ENCODE data around the gene CASP2.
A peak's percentile ranks its signal among the peaks of the same experiment; 100 is the strongest.

The CASP2 gene

GRCh38 chr7:143334244-143334643 lies 46.1 kb downstream of the CASP2 start:
- DNase-seq (ENCODE audit: low spot score), result no peak

DNA sequence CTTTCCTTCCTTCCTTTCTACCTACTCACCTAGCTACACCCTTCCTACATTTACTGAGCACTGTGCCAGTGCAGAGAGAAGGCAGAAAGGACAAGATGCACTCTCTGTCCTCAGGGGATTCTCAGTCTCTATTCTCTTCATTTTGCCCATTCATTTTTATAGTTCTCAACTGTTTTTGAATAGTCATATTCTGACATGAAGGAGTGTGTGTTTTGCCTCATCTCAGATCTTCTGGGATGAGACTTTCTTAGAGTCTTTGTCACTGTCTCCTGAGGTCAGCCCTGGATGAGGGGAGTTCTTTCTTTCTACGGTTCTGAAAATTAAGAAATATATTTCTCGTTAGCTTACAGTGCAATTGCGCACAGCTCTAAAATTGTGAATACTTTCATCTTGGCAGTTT lies 49.1 kb downstream of the CASP2 start:
- DNase-seq (ENCODE audit: low spot score), result no peak

DNA sequence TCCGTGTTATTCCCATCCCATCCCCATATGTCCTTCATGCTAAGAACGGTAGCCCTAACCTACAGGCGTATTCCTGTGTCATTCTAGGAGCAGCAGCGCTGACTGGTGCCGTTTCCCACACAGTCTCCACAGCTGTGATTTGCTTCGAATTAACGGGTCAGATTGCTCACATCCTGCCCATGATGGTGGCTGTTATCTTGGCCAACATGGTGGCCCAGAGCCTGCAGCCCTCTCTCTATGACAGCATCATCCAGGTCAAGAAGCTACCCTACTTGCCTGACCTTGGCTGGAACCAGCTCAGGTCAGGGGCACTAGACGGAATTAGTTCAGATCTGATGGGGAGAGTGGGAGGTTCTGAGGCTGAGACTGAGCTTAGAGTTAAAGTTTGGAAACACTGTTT lies 53.7 kb downstream of the CASP2 start:
- no peak for DNase-seq (ENCODE audit: low spot score)

- DNase-seq (ENCODE audit: low spot score), result no peak
Observed at GRCh38 chr7:143343596-143343995, 55.4 kb downstream of the CASP2 start.

DNA sequence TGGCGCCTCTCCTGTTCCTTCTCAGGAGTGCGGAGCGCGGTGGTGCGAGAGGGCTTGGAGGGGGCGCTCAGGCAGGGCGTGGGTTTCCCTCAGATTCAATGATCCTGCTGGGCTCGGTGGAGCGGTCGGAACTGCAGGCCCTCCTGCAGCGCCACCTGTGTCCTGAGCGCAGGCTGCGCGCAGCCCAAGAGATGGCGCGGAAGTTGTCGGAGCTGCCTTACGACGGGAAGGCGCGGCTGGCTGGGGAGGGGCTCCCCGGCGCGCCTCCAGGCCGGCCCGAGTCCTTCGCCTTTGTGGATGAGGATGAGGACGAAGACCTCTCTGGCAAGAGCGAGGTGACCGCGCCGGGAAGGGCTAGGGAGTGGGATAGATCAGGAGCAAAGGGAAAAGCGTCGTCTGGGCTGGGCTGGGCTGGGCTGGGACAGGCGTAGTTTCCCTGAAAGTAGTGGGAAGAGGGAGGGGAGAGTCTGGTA lies 57.3 kb downstream of the CASP2 start:
- DNase-seq (ENCODE audit: low spot score), result peak; percentile 59

DNA sequence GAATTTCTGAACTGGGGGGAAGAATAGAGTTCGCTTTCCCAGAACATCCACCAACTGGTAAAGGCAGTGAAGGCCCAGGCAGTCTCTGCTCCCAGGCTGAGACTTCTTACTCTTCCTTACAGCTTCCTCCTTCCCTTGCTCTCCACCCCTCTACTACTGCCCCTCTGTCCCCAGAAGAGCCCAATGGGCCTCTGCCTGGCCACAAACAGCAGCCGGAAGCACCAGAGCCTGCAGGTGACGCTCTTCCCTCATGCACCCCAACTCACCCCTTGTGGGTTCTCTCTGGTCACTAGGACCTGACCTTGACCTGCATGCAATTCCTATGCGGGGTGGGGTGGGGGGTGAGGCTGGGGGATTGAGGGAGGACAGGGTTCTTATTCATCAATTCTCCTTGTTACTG lies 57.9 kb downstream of the CASP2 start:
- DNase-seq (ENCODE audit: low spot score), result no peak

DNA sequence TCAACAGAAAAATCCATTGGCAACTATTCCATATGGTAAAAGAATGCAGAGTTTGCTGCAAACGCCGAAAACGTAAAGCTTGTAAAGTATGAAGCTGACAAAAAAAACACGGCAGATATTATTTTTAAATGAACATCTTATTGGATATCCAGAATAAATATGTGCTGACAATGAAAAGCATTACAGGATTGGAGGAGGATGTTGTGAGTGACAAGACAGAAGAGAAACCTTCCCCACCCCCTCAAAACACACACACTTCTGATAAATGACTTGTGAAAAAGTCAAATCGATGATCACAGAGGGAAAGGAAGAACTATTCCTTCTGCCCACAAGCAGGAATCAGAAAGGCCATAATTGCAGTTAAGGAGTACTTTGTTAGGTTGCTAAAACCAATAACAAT lies 59.8 kb downstream of the CASP2 start:
- DNase-seq (ENCODE audit: low spot score), result no peak

GRCh38 chr7:143351060-143351459 lies 62.9 kb downstream of the CASP2 start:
- DNase-seq (ENCODE audit: low spot score), result no peak

DNA sequence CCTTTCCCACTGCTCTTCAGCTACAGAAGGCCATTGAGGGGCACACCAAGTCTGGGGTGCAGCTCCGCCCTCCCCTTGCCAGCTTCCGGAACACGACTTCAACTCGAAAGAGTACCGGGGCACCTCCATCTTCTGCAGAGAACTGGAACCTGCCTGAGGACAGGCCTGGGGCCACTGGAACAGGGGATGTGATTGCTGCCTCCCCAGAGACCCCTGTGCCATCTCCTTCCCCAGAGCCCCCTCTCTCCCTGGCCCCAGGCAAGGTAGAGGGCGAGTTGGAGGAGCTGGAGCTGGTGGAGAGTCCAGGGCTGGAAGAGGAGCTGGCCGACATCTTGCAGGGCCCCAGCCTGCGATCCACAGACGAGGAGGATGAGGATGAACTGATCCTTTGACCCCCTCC lies 63.4 kb downstream of the CASP2 start:
- DNase-seq (ENCODE audit: low spot score), result no peak

- DNase-seq (ENCODE audit: low spot score), result no peak
Observed at GRCh38 chr7:143352531-143353002, 64.4 kb downstream of the CASP2 start.

GRCh38 chr7:143354376-143354775 lies 66.2 kb downstream of the CASP2 start:
- DNase-seq (ENCODE audit: low spot score), result no peak

DNA sequence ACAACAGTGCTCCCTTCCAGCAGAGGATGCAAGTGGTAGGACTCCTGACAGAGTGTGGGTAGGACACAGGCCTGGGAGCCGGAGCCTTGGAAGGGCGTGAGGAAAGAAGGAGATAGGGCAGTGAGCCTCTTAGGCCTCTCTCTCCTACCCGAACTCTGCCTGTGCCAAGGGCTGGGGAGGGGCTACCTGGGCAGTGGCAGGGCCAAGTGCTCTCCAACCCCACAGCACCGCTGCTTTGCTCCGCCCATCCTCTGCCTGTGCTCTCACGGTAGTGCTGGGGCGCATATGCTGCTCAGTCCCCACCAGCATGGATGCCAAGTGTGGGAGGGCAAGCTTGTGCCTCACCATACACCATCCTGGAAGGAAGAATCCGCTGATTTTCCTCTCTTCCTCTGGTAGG lies 66.8 kb downstream of the CASP2 start:
- no peak for DNase-seq (ENCODE audit: low spot score)

- no peak for DNase-seq (ENCODE audit: low spot score)
Observed at GRCh38 chr7:143355450-143356385, 67.6 kb downstream of the CASP2 start.

- DNase-seq (ENCODE audit: low spot score), result no peak
Observed at GRCh38 chr7:143356414-143357050, 68.4 kb downstream of the CASP2 start.

All from D341Med (cell line).